ENCODE results near the gene GNG11. TPM values are rescaled to one million over a fixed set of nuclear protein-coding genes. Genes with fewer than 3 reads are reported as not detected.
"Not testable (repeated sequence)": the region's sequence is repeated elsewhere in the genome, so short reads cannot be mapped to it uniquely, and the experiment has no call there.

The GNG11 gene
- total RNA-seq, 4 donors from 2014 or later, result 23.9 to 106 (median 40.9) TPM

- TF ChIP-seq CTCF (IDR thresholded peaks at IDR 0.05), result no peak
- DNase-seq (ENCODE audit: low spot score) (no peak), ATAC-seq (ENCODE audit: low FRiP score) (no peak)
Measured at GRCh38 chr7:93913197-93913596, 8.3 kb upstream of the GNG11 start.

GRCh38 chr7:93914581-93915066, 6.9 kb upstream of the GNG11 start:
- no peak for TF ChIP-seq CTCF (IDR thresholded peaks at IDR 0.05)
- DNase-seq (ENCODE audit: low spot score), result no peak
- ATAC-seq (ENCODE audit: low FRiP score), result peak; percentile 59

GRCh38 chr7:93915206-93915842, 6.2 kb upstream of the GNG11 start:
- DNase-seq (ENCODE audit: low spot score); ATAC-seq (ENCODE audit: low FRiP score): not testable (repeated sequence)

- DNase-seq (ENCODE audit: low spot score), result not testable (repeated sequence)
- peak; percentile 32 for ATAC-seq (ENCODE audit: low FRiP score)
Measured at GRCh38 chr7:93915888-93916287, 5.6 kb upstream of the GNG11 start.

GRCh38 chr7:93916315-93916714, 5.2 kb upstream of the GNG11 start:
- ATAC-seq (ENCODE audit: low FRiP score); DNase-seq (ENCODE audit: low spot score): not testable (repeated sequence)

- no peak for TF ChIP-seq CTCF (IDR thresholded peaks at IDR 0.05)
- no peak for ATAC-seq (ENCODE audit: low FRiP score)
- DNase-seq (ENCODE audit: low spot score), result no peak
Measured at GRCh38 chr7:93920496-93921182, 896 bp upstream of the GNG11 start.

GRCh38 chr7:93921186-93921585, 349 bp upstream of the GNG11 start:
- TF ChIP-seq CTCF (IDR thresholded peaks at IDR 0.05), result no peak
- DNase-seq (ENCODE audit: low spot score), result no peak
- ATAC-seq (ENCODE audit: low FRiP score), result no peak

- DNase-seq (ENCODE audit: low spot score), result no peak
- TF ChIP-seq CTCF (IDR thresholded peaks at IDR 0.05), result no peak
- no peak for ATAC-seq (ENCODE audit: low FRiP score)
Measured at GRCh38 chr7:93923296-93923695, 1.8 kb downstream of the GNG11 start.

All from omental fat pad (tissue), 4 donors.